HEK293T (cell line): ENCODE measurements around the gene DNAH17.

Source experiments
- ARNT ChIP-seq: fragments of 450-650 bp; IDR thresholded peaks from 2 replicates; pipeline ENCODE4 v1.6.1; 2017; ENCODE audit warnings: mild to moderate bottlenecking
- BHLHE40 ChIP-seq: fragments of 450-650 bp; IDR thresholded peaks from 2 replicates; pipeline ENCODE4 v1.6.1; 2016; ENCODE audit warnings: mild to moderate bottlenecking, moderate library complexity, borderline replicate concordance
- CTBP1 ChIP-seq: fragments of 450-650 bp; IDR thresholded peaks from 2 replicates; pipeline ENCODE4 v1.6.1; 2016; ENCODE audit warnings: borderline replicate concordance
- ELF4 ChIP-seq: fragments of 450-650 bp; IDR thresholded peaks from 2 replicates; pipeline ENCODE4 v1.6.1; 2017; ENCODE audit warnings: antibody characterized with exemption
- FOXA1 ChIP-seq: fragments of 450-650 bp; IDR thresholded peaks from 2 replicates; pipeline ENCODE4 v1.6.1; 2016; ENCODE audit warnings: mild to moderate bottlenecking
- FOXK2 ChIP-seq: fragments of 450-650 bp; IDR thresholded peaks from 2 replicates; pipeline ENCODE4 v1.6.1; 2016; ENCODE audit warnings: mild to moderate bottlenecking
- FOXM1 ChIP-seq: fragments of 450-650 bp; IDR thresholded peaks from 2 replicates; pipeline ENCODE4 v1.6.1; 2017; ENCODE audit warnings: mild to moderate bottlenecking, borderline replicate concordance
- L3MBTL2 ChIP-seq: fragments of 450-650 bp; conservative IDR thresholded peaks from 2 replicates; pipeline ENCODE4 v1.6.1; 2016; ENCODE audit warnings: mild to moderate bottlenecking
- LEF1 ChIP-seq: fragments of 450-650 bp; IDR thresholded peaks from 2 replicates; pipeline ENCODE4 v1.6.1; 2017; ENCODE audit warnings: mild to moderate bottlenecking, borderline replicate concordance
- SP1 ChIP-seq: fragments of 450-650 bp; IDR thresholded peaks from 2 replicates; pipeline ENCODE4 v1.6.1; 2017
- SUZ12 ChIP-seq: fragments of 450-650 bp; IDR thresholded peaks from 2 replicates; pipeline ENCODE4 v1.6.1; 2016; ENCODE audit warnings: mild to moderate bottlenecking
- TARDBP ChIP-seq: fragments of 450-650 bp; IDR thresholded peaks from 2 replicates; pipeline ENCODE4 v1.6.1; 2016

DNA sequence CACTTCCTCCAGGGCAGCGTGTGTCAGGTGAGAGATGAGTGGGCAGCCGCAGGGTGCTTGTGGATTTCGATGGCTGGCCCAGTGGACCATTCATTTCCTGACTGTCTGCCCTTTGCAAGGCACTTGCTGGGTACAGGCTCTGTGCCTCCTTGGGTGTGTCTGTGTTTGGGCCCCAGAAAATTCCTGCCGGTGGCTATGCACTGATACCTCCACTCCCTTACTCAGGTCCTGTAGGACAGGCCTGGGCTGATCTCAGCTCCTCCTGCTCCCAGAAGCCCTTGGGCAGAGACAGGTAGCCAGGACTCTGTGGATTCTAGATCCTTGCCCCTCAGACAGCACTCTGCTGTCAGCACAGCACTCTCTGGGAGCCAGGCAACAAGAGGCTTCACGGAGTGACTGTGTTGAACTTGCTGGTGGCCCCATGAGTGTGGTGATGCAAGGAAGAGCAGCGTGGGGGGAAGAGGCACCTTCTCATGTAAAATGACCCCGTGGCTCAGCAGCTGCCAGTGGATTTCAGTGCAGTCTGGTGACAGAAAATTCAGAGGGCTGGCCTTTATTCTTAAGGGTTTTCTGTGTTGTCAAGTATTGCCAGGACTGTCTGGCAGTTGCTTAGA lies 169.7 kb downstream of the DNAH17 start:
- TF ChIP-seq FOXK2 (no peak), SP1 (no peak), FOXA1 (no peak), SUZ12 (no peak), ARNT (no peak), FOXM1 (no peak), BHLHE40 (no peak), LEF1 (no peak), ELF4 (no peak), L3MBTL2 (no peak), TARDBP (no peak), CTBP1 (no peak)
